ENCODE results near the gene CRTAC1.

GRCh38 chr10:97905276-97905675 lies 125.1 kb downstream of the CRTAC1 start:
- TF ChIP-seq CTCF (IDR thresholded peaks at IDR 0.05), result no peak
- no peak for TF ChIP-seq POLR2AphosphoS5 (IDR thresholded peaks at IDR 0.05)
- TF ChIP-seq POLR2A (IDR thresholded peaks at IDR 0.05), result no peak

Data from transverse colon (tissue), 4 donors.